Measurements from ENCODE around the gene DDX20.
"Not testable (repeated sequence)": the region's sequence is repeated elsewhere in the genome, so short reads cannot be mapped to it uniquely, and the experiment has no call there.

DDX20 gene

GRCh38 chr1:111792249-111792648, 36.5 kb downstream of the DDX20 start:
- no peak for DNase-seq

- DNase-seq, result no peak
These were observed 38.2 kb downstream of the DDX20 start for GRCh38 chr1:111793923-111794322.

DNA sequence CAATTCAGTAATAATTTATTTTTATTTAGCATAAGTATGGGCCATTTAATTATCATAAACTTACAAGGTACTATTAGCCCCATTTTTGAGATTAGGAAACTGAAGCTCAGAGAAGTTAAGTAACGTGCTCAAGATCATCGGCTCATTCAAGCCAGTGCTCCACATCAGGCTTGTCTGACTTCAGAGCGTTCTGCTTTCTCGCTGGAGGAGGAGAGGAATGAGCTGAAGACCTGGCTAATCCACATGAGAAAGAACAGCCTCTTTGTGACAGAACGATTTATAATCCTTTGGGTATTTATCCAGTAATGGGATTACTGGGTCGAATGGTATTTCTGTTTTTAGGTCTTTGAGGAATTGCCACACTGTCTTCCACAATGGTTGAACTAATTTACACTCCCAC, 39.7 kb downstream of the DDX20 start:
- DNase-seq, result no peak

GRCh38 chr1:111798580-111798979, 42.9 kb downstream of the DDX20 start:
- DNase-seq, result no peak

DNA sequence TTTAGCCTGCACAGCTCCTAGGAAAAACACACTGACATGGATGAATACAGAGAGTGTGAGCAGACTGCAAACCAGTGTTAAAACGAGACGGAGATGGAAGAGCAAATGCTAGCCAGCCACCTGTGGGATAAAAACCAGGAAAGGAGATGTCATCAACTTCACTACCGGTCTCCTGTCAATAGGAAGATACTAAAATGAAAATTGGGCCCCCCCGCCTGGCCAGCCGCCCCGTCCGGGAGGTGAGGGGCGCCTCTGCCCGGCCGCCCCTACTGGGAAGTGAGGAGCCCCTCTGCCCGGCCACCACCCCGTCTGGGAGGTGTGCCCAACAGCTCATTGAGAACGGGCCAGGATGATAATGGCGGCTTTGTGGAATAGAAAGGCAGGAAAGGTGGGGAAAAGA, 44.0 kb downstream of the DDX20 start:
- DNase-seq, result not testable (repeated sequence)

GRCh38 chr1:111801071-111801850, 45.6 kb downstream of the DDX20 start:
- no peak for DNase-seq

DNA sequence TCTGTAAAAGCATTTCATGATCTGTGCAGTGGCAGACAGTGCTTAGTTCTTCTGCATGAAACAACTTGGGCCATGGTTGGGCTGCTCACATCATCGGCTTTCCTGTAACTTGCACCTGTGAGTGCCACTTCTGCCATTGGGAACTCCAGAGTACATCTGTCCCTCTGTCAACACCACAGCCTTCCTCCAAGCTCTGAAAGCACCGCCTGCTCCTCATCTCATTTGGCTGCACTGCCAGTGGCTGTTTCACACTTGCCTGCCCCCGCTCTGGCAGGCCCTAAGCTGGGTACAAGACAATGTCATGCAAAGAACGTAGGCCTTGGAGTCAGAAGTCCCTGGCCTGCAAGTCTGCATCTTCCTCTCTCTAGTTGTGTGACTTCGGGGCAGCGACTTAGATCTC, 46.4 kb downstream of the DDX20 start:
- no peak for DNase-seq

DNA sequence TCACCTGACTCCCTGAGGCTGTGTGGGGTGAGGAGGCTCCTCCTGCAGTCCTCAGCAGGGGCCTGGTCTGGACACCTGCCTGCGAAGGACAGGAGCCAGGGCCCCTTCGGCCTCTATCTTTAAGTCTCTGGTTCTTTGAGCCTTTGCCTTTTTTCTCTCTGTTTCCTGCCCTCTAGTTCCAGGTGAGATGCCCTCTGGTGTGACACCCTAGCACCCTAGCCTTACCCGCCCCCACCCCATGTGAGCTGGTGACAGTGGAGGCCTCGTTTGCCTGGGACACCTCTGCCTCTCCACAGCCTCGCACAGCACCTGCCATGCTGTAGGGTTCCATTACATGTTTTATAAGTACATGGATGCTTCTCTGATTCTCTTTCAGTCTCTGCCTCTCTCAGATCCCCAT, 47.3 kb downstream of the DDX20 start:
- no peak for DNase-seq

- no peak for DNase-seq
These were observed 48.2 kb downstream of the DDX20 start for GRCh38 chr1:111803951-111804350.

- DNase-seq, result no peak
These were observed 49.1 kb downstream of the DDX20 start for GRCh38 chr1:111804776-111805175.

GRCh38 chr1:111805251-111805650, 49.5 kb downstream of the DDX20 start:
- no peak for DNase-seq

- DNase-seq, result no peak
These were observed 56.2 kb downstream of the DDX20 start for GRCh38 chr1:111811891-111812290.

DNA sequence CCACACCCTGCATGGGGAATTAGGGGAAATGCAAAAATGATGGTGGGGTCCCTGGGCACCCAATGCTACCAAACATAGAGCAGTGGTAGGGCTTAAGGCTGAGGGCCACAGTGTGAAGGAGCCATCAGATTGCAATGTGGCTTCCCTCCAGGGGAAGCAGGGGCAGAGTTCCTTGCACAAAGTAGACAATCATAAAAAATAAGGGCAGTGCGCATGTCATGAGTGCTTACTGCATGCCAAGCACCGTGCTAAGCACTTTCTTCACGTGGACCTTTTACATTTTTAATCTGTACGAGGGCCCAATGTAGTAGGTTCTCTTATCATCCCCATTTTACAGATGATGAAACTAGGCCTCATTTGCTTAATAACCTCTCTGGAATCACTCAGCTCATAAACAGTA, 56.6 kb downstream of the DDX20 start:
- DNase-seq, result no peak

- DNase-seq, result no peak
These were observed 58.0 kb downstream of the DDX20 start for GRCh38 chr1:111813440-111814304.

- DNase-seq, result no peak
These were observed 58.6 kb downstream of the DDX20 start for GRCh38 chr1:111814305-111814628.

GRCh38 chr1:111814642-111815041, 58.9 kb downstream of the DDX20 start:
- no peak for DNase-seq

Data from activated effector memory CD4-positive, alpha-beta T cell treated with anti-CD3 and anti-CD28 coated beads, Interleukin-2, amount 50 U/mL, for 16 hours (primary cell).